OCI-M2 (cell line): ENCODE data around the gene SLMAP.

Experiments
- DNase-seq: peaks from one replicate; lab custom pipeline; 2025; ENCODE audit not compliant: unreplicated experiment; lab: John Stamatoyannopoulos, UW

SLMAP gene, protein sequence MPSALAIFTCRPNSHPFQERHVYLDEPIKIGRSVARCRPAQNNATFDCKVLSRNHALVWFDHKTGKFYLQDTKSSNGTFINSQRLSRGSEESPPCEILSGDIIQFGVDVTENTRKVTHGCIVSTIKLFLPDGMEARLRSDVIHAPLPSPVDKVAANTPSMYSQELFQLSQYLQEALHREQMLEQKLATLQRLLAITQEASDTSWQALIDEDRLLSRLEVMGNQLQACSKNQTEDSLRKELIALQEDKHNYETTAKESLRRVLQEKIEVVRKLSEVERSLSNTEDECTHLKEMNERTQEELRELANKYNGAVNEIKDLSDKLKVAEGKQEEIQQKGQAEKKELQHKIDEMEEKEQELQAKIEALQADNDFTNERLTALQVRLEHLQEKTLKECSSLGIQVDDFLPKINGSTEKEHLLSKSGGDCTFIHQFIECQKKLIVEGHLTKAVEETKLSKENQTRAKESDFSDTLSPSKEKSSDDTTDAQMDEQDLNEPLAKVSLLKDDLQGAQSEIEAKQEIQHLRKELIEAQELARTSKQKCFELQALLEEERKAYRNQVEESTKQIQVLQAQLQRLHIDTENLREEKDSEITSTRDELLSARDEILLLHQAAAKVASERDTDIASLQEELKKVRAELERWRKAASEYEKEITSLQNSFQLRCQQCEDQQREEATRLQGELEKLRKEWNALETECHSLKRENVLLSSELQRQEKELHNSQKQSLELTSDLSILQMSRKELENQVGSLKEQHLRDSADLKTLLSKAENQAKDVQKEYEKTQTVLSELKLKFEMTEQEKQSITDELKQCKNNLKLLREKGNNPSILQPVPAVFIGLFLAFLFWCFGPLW

DNA sequence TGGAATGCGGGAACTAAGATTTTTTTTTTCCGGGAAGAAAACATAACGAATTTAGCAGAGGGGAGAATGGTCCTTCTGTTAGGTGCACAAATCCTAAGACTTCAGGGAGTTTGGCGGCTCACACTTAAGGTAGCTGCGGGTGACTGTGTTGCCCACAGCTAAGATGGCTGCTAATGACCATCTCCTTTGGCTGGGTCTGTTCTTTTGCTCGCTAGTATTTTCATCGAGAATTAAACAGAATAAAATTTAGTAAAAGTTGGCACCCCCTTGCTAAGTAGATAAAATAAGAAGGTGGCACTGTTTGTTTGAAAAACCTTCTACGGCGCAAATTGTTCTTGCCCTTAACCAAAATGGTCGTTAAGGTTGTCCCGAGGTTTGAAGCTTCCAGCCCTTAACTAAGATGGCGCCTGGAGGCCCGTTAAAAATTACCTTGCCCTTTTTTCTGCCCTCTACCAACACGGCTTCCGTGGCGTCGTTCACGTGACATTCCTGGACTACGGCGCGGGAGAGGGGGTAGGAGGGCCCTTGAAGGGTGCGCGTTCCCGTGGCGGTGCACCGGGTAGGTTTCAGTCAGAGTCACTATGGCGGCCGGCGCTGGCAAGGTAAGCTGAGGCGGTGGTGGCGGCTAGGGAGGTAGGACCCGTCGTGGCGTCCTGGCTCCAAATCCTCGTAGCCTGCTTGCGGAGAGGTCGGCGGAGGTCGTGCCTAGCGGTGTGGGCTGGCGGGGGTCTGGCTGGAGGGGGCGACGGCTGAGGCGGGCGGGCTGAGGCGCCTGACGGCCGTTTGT is at the start of gene SLMAP:
SLMAP (plus strand) TSS at position 569 of the 787 bp plus-strand sequence. CDS start 1,343 bp downstream, outside the sequence.
- peak; percentile 86 for DNase-seq

DNA sequence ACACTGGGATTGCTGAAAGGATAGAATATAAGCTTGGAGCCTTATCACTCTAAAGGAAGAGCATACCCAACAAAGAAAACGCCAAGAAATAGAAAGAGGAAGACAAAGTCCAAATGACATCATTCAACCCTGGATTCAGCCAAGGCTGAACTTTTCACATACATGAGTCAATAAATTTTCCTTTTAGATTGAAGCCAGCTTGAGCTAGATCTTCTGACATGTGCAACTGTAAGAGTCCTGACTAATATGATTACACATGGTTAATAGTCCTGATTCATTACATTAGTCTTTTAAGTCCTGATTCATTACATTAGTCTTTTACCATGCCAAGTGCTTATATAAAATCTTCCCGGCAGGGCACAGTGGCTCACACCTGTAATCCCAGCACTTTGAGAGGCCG is 49.6 kb upstream of the SLMAP start:
- no peak for DNase-seq

DNA sequence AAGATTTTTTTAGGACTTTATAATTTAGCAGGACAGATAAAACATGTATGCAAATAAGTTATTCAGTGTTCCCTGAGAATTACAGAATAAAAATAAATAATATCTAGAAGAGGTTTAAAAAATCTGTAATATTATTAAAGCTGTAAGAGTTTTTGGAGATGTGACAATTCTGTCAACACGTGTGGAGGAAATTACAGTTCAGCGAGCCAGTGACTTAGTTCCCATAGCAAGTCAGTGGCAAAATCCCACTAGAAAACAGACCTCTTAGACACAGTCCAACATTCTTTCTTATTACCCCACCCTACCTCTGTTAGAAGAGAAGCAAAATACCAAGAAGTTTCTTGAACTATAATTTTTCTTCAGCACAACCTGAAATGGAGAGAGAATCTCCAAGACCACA is 47.1 kb upstream of the SLMAP start:
- DNase-seq = no peak

DNA sequence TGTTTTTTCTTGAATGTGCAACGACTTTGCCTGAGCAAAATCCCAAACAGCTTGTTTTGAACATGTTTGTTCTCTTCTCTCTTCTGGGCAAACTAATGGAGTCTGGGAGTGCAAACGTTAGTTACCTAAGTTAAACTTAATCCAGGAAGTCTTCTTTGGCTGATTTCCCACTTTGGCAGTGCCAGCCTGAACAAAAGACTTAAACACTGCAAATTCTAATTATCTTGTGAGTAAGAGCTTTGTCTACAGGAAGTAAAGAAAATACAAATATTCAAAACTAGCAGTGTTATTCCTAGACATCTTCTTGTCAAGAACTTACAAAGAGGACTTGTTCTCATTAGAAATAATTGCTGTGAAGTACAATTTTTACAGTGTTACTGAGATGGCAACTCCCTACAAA is 46.5 kb upstream of the SLMAP start:
- DNase-seq = no peak

DNA sequence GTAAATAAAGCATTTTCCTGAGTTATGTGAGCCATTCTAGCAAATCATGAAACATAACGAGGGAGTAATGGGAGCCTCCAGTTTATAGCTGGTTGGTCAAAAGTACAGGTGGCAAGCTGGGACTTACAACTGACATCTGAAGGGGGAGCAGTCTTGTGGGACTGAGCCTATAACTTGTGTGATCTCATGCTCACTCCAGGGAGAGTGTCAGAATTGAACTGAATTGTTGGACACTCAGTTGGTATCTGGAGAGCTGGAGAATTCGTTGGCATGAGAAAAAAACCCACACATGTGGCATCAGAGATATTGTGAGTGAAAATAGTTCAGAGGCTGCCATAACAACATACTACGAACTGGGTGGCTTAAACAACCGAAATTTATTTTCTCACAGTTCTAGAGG is 40.4 kb upstream of the SLMAP start:
- no peak for DNase-seq

DNA sequence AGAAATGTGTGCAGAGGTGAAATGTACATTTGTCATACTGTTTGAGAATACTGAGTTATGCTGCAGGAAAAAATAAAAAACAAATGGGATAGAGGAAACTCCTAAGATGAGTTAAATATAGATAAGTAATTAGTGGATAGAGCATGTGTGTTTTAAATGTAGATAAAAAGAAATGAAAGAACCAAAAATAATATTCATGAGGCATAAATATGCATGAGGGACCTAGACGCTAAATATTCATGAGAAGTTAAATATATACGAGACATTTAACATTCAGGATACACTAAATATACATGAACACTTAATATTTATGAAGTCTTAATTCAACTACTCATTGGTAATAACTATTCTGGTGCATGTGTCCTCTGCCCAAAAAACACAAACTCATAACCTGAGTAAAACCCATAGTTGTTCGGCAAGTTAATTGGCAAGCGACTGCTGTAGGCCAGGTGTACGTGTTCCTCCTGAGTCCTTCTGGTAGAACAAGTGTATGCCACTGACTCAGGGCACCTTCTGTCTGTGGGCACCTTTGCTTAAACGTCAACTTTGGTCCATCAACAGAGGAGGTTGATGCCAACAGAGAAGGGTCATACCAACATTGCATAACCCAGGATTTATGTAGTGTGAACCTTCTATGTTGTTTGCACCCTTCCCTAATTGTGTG is 38.8 kb upstream of the SLMAP start:
- DNase-seq = no peak

DNA sequence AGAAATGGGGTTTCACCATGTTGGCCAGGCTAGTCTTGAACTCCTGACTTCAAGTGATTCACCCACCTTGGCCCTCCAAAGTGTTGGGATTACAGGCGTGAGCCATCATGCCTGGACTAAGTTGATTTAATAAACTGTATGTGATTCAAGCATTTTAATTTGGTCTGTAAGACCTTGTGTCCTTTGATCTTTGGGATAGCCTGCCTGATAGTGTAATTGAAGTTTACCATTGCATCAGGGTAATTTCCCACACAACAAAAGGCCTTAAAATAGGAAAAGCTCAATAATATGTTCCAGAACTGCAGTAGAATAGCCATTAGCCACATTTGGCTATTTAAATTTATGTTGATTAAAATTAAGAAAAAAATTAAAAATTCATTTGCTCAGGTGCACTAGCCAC is 38.0 kb upstream of the SLMAP start:
- DNase-seq = no peak

DNA sequence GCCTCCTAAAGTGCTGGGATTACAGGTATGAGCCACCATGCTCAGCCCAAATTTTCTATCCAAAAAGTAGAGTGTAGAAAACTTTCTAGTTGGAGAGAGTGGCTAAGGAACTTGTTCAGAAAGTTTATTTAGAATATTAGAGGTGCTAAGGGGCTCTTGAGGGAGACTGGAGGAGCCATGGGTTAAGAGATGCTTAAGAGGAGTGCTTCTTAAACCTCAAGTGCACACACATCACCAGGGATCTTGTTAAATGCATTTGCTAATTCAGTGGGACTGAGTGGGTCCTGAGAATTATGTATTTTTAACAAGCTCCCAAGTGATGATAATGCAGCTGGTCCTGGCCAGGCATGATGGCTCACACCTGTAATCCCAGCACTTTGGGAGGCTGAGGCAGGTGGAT is 29.7 kb upstream of the SLMAP start:
- no peak for DNase-seq

DNA sequence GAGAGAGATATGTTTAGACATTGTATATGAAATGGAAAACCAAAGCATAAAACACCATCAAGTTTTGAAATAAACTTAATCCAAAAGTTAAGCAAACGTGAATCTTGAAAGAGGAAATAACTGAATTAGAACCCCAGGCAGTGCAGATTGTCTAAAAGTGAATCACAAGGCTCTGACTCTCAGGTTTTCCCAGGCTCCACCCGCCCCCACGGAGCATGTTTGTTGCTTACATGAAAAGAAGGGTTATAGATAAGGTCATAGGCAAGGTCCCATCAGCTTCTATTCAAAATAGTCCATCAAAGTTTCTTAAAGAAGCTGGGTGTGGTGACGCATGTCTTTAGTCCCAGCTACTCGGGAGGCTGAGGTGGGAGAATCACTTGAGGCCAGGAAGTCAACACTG is 29.0 kb upstream of the SLMAP start:
- no peak for DNase-seq

DNA sequence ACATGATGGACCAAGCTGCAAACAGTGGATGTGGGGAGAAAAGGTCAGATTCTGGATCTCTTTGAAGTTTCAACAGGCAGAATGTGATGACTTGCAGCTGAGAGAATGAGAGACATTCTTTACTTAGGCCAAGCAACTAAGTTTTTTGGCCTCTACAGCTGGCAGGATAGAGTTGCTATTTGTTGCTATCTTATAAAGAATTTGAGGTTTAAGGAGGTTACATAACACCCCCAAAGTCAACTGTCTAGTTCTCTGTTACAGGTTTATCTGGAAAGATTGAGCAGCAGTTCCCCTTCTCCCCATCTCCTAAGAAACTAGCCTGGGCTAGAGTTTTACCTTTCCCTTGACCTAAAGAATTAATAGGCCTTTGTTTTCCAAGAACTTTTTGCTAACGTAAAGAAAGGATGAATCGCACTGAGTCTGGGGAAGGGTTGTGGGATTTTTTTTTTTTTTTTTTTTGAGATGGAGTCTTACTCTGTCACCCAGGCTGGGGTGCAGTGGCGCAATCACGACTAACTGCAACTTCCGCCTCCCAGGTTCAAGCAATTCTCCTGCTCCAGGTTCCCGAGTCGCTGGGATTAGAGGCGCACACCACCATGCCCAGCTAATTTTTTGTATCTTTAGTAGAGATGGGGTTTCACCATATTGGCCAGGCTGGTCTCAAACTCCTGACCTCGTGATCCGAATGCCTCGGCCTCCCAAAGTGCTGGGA is 26.6 kb upstream of the SLMAP start:
- DNase-seq = no peak

DNA sequence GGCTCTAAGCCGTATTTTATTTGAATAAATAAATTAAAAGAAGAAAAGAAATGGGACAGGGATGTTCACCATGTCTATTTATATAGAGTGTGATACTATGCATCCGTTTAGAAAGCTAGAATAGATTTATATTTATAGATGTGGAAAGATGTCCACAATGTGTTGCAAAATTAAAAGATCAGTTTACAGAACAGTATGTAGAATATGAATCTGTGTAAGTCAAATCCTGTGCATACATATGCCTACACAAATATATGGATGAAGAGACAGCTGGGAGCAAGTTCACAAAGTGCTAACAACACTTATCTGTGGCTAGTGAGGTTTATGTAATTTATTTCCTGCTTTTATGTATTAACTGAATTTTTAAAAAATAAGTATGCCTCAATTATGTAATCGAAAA is 25.4 kb upstream of the SLMAP start:
- no peak for DNase-seq

DNA sequence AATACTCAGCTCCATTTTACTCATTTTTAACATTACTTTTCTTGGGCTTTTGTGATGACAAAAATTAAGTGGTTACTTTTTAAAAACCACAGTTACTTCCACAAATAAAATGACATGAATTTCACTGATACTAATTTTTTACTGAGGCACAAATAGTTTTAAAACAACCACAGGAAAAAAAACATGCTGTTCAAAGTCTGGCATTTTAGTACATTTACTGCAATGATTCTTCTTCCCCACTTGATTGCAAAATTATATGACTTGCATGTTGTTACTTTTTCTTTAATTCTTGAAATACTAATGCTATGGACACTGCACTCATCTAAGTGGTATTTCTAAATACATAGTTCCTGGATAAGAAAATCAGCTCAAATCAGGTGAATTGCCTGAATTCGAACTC is 24.8 kb upstream of the SLMAP start:
- no peak for DNase-seq

DNA sequence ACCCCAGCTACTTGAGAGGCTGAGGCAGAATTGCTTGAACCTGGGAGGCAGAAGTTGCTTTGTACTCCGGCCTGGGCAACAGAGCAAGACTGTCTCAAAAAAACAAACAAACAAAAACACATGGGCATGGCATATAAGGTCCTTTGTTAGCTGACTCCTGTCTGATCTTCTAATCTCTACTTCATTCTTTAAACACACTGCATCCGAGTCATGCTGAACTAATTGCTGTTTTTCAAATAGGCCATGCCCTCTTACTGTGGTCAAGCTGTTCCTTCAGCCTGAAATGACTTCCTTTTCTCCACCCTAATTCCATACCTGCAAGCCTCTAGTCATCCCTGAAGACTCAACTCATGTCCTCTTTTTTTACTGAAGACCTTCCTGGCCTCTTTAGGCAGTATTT is 22.3 kb upstream of the SLMAP start:
- no peak for DNase-seq

DNA sequence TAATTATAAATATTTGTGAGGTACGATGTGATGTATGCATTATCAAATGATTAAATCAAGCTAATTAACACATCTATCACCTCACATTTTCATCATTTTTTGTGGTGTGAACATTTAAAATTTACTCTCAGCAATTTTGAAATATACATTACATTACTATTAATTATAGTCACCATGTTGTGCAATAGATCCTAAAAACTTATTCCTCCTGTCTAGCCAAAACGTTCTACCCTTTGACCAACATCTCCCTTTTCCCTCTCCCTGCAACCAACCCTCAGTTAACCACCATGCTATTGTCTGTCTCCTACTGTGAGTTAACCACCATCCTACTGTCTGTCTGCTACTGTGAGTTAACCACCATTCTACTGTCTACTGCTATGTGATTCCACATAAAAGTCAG is 20.7 kb upstream of the SLMAP start:
- DNase-seq = no peak

DNA sequence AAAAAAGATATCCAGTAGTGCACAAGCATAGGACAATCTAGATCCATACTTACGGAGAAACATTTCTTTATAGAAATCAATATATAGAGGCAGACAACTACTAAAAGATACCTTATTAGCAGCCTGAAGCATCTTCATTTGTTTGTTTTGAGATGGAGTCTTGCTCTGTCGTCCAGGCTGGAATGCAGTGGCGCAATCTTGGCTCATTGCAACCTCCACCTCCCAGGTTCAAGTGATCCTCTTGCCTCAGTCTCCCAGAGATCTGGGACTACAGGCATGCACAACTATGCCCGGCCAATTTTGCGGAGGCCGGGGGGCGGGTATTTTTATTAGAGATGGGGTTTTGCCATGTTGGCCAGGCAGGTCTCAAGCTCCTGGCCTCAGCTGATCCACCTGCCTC is 18.3 kb upstream of the SLMAP start:
- DNase-seq = no peak

DNA sequence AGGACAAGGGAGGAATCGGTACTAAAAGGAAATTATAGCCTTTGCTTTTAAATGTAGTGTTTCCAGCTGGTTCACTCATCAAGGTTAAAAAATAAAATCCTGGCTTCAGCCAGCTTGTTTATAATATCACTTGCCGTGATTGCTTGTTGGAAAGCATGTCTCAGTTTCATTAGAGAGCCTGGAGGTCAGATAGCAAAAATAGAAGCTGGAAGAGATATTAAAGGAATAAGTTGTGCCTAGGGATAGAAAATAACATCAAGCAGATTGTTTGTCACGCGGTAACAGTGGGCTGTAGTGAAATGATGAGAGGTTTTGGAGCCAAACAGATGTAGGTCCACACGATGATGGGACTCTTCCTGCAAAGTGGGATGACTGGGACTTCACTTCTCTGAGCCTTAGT is 17.7 kb upstream of the SLMAP start:
- no peak for DNase-seq

DNA sequence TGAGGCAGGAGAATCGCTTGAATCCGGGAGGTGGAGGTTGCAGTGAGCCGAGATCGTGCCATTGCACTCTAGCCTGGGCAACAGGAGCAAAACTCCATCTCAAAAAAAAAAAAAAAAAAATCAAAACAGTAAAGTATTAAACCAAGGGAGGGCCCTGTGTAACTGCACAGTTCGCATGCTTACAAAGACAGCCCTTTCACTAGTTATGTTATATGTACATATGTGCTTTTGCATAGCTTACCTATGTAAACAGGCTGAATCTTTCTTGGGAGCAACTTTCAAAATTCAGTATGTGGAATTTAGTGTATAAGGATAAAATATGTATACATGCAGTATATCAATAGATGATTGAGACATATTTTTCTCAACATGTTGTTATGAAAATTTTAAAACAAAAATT is 16.1 kb upstream of the SLMAP start:
- no peak for DNase-seq

DNA sequence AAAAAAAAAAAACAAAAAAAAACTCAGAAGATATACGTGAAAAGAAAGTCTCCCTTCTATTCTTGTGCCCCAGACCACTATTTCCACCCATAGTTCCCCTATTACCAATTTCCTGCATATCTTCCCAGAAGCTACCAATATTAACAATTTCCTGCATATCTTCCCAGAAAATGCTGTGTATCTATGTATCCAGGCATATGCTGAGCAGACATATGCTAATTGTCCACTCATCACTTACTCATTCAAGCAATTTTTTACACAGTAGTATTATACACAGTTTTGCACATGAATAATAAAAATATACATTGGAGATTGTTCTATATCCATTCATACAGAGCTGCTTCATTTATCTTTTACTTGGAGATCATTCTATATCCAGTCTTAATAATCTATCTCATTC is 12.6 kb upstream of the SLMAP start:
- DNase-seq = no peak

DNA sequence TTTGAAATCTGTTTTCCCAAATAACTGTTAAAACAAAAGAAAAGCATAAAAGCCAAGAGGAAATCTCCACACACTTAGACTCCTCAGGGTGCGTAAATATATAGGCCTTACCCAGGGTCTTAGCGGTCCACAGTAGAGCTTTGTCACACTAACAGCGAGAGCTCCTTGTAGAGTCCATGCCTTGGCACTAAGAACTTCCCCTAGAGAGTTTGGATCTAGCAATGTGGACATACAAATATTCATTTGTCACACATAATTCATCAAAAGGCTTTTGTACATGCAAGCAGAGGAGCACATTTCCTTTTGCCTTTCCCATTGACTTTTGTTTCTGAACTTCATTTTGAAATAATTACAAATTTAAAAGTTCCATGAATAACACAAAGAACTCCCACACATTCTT is 11.0 kb upstream of the SLMAP start:
- no peak for DNase-seq
